Non-pigmented ciliary epithelial cell (primary cell): ENCODE results near the gene ETHE1.
"Not testable (repeated sequence)": the region's sequence is repeated elsewhere in the genome, so short reads cannot be mapped to it uniquely, and the experiment has no call there.

Source experiments
- DNase-seq: peaks from one replicate; pipeline ENCODE4 v3.0.0-alpha.2; 2010; ENCODE audit warnings: low read depth

ETHE1 gene

GRCh38 chr19:43524922-43525835, 1.8 kb downstream of the ETHE1 start:
- DNase-seq, result no peak

GRCh38 chr19:43523696-43524095, 3.3 kb downstream of the ETHE1 start:
- not testable (repeated sequence) for DNase-seq

- DNase-seq, result no peak
Measured at GRCh38 chr19:43522929-43523328, 4.1 kb downstream of the ETHE1 start.

GRCh38 chr19:43519436-43520088, 7.4 kb downstream of the ETHE1 start:
- DNase-seq, result peak; percentile 92

GRCh38 chr19:43518051-43518450, 8.9 kb downstream of the ETHE1 start:
- DNase-seq, result no peak

GRCh38 chr19:43512399-43512798, 14.6 kb downstream of the ETHE1 start:
- not testable (repeated sequence) for DNase-seq

GRCh38 chr19:43511324-43511723, 15.7 kb downstream of the ETHE1 start:
- no peak for DNase-seq

GRCh38 chr19:43510713-43511112, 16.3 kb downstream of the ETHE1 start:
- no peak for DNase-seq

GRCh38 chr19:43507880-43508279, 19.1 kb downstream of the ETHE1 start:
- DNase-seq, result no peak

- no peak for DNase-seq
Measured at GRCh38 chr19:43506629-43507028, 20.4 kb downstream of the ETHE1 start.

GRCh38 chr19:43505941-43506340, 21.1 kb downstream of the ETHE1 start:
- DNase-seq, result no peak

- no peak for DNase-seq
Measured at GRCh38 chr19:43505186-43505456, 21.9 kb downstream of the ETHE1 start.

- no peak for DNase-seq
Measured at GRCh38 chr19:43504426-43505185, 22.4 kb downstream of the ETHE1 start, which contains the start of gene PHLDB3. TSS of gene PHLDB3 (minus strand) at chr19:43504746. CDS start at chr19:43504118, 628 bp downstream.

- peak; percentile 46 for DNase-seq
Measured at GRCh38 chr19:43503501-43504425, 23.2 kb downstream of the ETHE1 start.

- DNase-seq, result no peak
Measured at GRCh38 chr19:43502419-43502976, 24.5 kb downstream of the ETHE1 start.

GRCh38 chr19:43501661-43502418, 25.2 kb downstream of the ETHE1 start:
- no peak for DNase-seq

GRCh38 chr19:43499042-43499441, 28.0 kb downstream of the ETHE1 start:
- DNase-seq, result no peak

- DNase-seq, result no peak
Measured at GRCh38 chr19:43498233-43498842, 28.7 kb downstream of the ETHE1 start.

GRCh38 chr19:43496960-43497359, 30.0 kb downstream of the ETHE1 start:
- no peak for DNase-seq

- no peak for DNase-seq
Measured at GRCh38 chr19:43495082-43495481, 31.9 kb downstream of the ETHE1 start.
